Gastrocnemius medialis (tissue), 4 donors: Measurements from ENCODE around the gene ENTR1. TPM values are rescaled to one million over a fixed set of nuclear protein-coding genes. Genes with fewer than 3 reads are reported as not detected.

Experiments
- ATAC-seq, 2 donors: fragments of 150-250 bp; one replicate each; pipeline ENCODE4 v1.9.1; 2016
- DNase-seq, 2 donors: peaks; one replicate each; pipeline ENCODE4 v3.0.0-alpha.2; 2019
- H3K27ac ChIP-seq, 4 donors: fragments of 200-600 bp; sonication (generic); 1 replicate in 1 of 4; 2 replicates in 3 of 4; pipeline ENCODE4 v1.5.1; 2016 to 2018; ENCODE audit warnings: mild to moderate bottlenecking in 2 of 4, moderate library complexity in 1 of 4
- H3K27me3 ChIP-seq, 3 donors: fragments of 200-600 bp; sonication (generic) in 2 of 3; 1 replicate in 1 of 3; 2 replicates in 2 of 3; pipeline versions ENCODE4 v1.5.1 to v1.6.0; 2016 to 2019; ENCODE audit warnings: mild to moderate bottlenecking in 1 of 3, moderate library complexity in 1 of 3
- H3K36me3 ChIP-seq, 2 donors: fragments of 200-600 bp; sonication (generic) in 1 of 2; one replicate each; pipeline ENCODE4 v1.5.1; 2017 to 2018
- H3K4me1 ChIP-seq, 2 donors: fragments of 200-600 bp; sonication (generic) in 1 of 2; one replicate each; pipeline ENCODE4 v1.5.1; 2016 to 2017; ENCODE audit warnings: mild to moderate bottlenecking in 2 of 2
- H3K4me3 ChIP-seq, 4 donors: fragments of 200-600 bp; sonication (generic) in 3 of 4; 1 replicate in 1 of 4; 2 replicates in 3 of 4; pipeline ENCODE4 v1.5.1; 2016 to 2019; ENCODE audit warnings: mild to moderate bottlenecking in 2 of 4
- H3K9me3 ChIP-seq, 3 donors: fragments of 200-600 bp; sonication (generic) in 2 of 3; 1 replicate in 1 of 3; 2 replicates in 2 of 3; pipeline ENCODE4 v1.5.1; 2016 to 2019
- CTCF ChIP-seq, 5 experiments: fragments of 450-650 bp in 3 of 5; fragments of 200-600 bp in 2 of 5; sonication (generic) in 2 of 5; IDR thresholded peaks in 4 of 5; conservative IDR thresholded peaks in 1 of 5; 1 replicate in 4 of 5; 2 replicates in 1 of 5; pipeline ENCODE4 v1.5.1; 2016 to 2019; ENCODE audit warnings: antibody characterized with exemption in 5 of 5, mild to moderate bottlenecking in 3 of 5, moderate library complexity in 3 of 5
- POLR2A ChIP-seq, 2 donors: fragments of 450-650 bp; IDR thresholded peaks; one replicate each; pipeline ENCODE4 v1.6.1; 2017; ENCODE audit warnings: antibody characterized with exemption in 2 of 2, mild to moderate bottlenecking in 2 of 2, moderate library complexity in 2 of 2
- in situ Hi-C, 4 donors: fragments of 200-750 bp; cut with MboI; loops; one replicate each; pipeline versions ENCODE4 v1.15.0 to v1.8.0; 2017; ENCODE audit warnings: low sequenced_read_pairs in 4 of 4
- intact Hi-C: fragments of 100-400 bp; cut with DNase I; formaldehyde crosslinking; loops from one replicate; pipeline ENCODE4 v1.15.1; 2023; ENCODE audit warnings: low total_unique reads
- total RNA-seq, 4 donors: library from RNA; depleted of rRNA; stranded (reverse); fragments of >200 nt; gene quantifications; one replicate each; pipeline versions ENCODE4 v1.1.0 to v1.2.3, GENCODE V29; 2016

The ENTR1 gene
- total RNA-seq, 4 donors from 2014 or later, result 23.2 to 43.5 (median 36.5) TPM

DNA sequence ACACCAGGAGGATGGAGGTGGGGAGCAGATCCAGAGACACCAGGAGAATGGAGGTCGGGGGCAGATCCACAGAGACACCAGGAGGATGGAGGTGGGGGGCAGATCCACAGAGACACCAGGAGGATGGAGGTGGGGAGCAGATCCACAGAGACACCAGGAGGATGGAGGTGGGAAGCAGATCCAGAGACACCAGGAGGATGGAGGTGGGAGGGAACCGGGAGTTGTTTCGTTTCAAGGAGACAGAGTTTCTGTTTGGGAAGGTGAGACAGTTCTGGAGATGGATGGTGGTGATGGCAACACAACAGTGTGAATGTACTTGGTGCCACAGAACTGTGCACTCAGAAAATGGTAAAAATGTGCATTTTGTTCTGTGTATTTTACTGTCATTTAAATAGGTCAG, 38.2 kb upstream of the ENTR1 start:
- H3K4me1 ChIP-seq, result no peaks in the 10 kb centered on the region
- H3K9me3 ChIP-seq, result no peaks in the 10 kb centered on the region
- in situ Hi-C loops, result no loop called here
- no peak overlapping the region for H3K4me3 ChIP-seq
- ATAC-seq (no peak), DNase-seq (no peak)
- intact Hi-C loops, result no loop called here
- TF ChIP-seq POLR2A (IDR thresholded peaks at IDR 0.05) (no peak), CTCF (IDR thresholded peaks at IDR 0.05 in 4 of 5, conservative IDR thresholded peaks at IDR 0.05 in 1 of 5) (no peak)
- H3K27me3 ChIP-seq, result no peaks in the 10 kb centered on the region
- no peak overlapping the region for H3K27ac ChIP-seq
- peaks cover 0 to 84% of the 10 kb centered on the region in 2 donors for H3K36me3 ChIP-seq

DNA sequence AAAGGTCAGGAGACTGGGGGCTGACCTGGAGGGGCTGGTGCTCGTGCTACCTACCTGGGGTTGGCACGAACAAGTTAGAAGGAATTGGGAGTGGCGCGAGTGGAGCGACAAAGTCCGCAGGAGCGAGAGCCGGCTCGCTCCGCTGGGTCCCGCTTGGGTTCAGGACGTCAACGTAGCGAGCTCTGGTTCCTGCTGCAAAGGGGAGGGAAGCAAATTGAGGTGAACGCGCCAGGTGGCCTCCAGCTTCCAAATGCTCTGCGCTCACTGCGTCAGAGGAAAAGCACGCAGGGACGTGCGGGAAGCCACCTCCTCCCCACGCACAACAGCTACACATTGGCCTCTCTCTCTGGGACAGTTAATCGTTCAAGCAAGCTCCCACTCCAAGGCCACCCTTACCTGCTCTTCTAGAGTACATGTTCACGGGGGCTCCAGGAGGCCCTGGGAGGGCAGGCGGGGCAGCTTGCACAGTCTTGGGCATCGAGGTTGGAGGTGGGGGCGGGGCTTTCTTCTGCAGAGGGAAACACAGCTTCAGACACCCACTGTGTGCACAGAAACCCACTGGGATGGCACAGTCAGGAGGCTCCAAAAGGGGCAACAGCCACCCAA, 36.9 kb upstream of the ENTR1 start:
- no peaks in the 10 kb centered on the region for H3K4me1 ChIP-seq
- peaks cover 0 to 95% of the 10 kb centered on the region in 2 donors for H3K36me3 ChIP-seq
- intact Hi-C loops (no loop called here), in situ Hi-C loops (no loop called here)
- ATAC-seq, result no peak
- H3K27me3 ChIP-seq, result no peaks in the 10 kb centered on the region
- no peak for TF ChIP-seq POLR2A (IDR thresholded peaks at IDR 0.05)
- TF ChIP-seq CTCF (IDR thresholded peaks at IDR 0.05 in 4 of 5, conservative IDR thresholded peaks at IDR 0.05 in 1 of 5), result no peak
- no peak for DNase-seq
- no peaks in the 10 kb centered on the region for H3K9me3 ChIP-seq
- H3K27ac ChIP-seq, result no peak overlapping the region
- no peak overlapping the region for H3K4me3 ChIP-seq

- H3K36me3 ChIP-seq, result peaks cover 0 to 97% of the 10 kb centered on the region in 2 donors
- intact Hi-C loops, result no loop called here
- no peak for ATAC-seq
- in situ Hi-C loops, result no loop called here
- TF ChIP-seq CTCF (IDR thresholded peaks at IDR 0.05 in 4 of 5, conservative IDR thresholded peaks at IDR 0.05 in 1 of 5) (no peak), POLR2A (IDR thresholded peaks at IDR 0.05) (no peak)
- H3K27me3 ChIP-seq, result no peaks in the 10 kb centered on the region
- H3K4me1 ChIP-seq, result no peaks in the 10 kb centered on the region
- no peak for DNase-seq
- H3K4me3 ChIP-seq, result no peak overlapping the region
- no peaks in the 10 kb centered on the region for H3K9me3 ChIP-seq
- no peak overlapping the region for H3K27ac ChIP-seq
Observed at GRCh38 chr9:136445799-136446198, 35.4 kb upstream of the ENTR1 start.

GRCh38 chr9:136444102-136444501, 33.7 kb upstream of the ENTR1 start:
- peaks cover 8% of the 10 kb centered on the region in 2 donors for H3K4me1 ChIP-seq
- no peaks in the 10 kb centered on the region for H3K9me3 ChIP-seq
- peaks cover 0 to 84% of the 10 kb centered on the region in 2 donors for H3K36me3 ChIP-seq
- intact Hi-C loops (no loop called here), in situ Hi-C loops (no loop called here)
- H3K27me3 ChIP-seq, result no peaks in the 10 kb centered on the region
- ATAC-seq (no peak), DNase-seq (no peak)
- H3K4me3 ChIP-seq, result no peak overlapping the region
- H3K27ac ChIP-seq, result no peak overlapping the region
- no peak for TF ChIP-seq CTCF (IDR thresholded peaks at IDR 0.05 in 4 of 5, conservative IDR thresholded peaks at IDR 0.05 in 1 of 5)
- TF ChIP-seq POLR2A (IDR thresholded peaks at IDR 0.05), result no peak

DNA sequence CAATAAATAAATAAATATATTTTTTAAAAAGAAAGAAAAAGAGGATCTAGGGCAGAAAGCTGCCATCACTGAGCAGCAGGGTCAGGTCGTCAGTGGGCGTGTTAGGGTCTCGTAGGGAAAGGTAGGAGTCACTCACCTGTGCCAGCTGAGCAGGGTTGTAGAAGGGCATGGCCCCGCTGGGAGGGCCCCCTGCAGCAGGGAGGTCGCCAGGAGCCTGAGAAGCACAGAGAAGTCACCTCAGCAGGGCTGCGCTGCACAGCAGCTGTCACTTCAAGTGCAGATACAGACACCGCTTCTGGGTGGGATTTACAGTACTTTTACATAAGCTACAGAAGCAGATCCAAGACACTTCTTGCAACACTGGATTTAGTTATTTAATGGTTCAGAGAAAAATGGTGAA, 33.3 kb upstream of the ENTR1 start:
- peaks cover 8 to 11% of the 10 kb centered on the region in 2 donors for H3K4me1 ChIP-seq
- no peak overlapping the region for H3K4me3 ChIP-seq
- peaks cover 0 to 80% of the 10 kb centered on the region in 2 donors for H3K36me3 ChIP-seq
- in situ Hi-C loops, result no loop called here
- DNase-seq (no peak), ATAC-seq (no peak)
- H3K9me3 ChIP-seq, result no peaks in the 10 kb centered on the region
- H3K27ac ChIP-seq, result no peak overlapping the region
- no peaks in the 10 kb centered on the region for H3K27me3 ChIP-seq
- TF ChIP-seq CTCF (IDR thresholded peaks at IDR 0.05 in 4 of 5, conservative IDR thresholded peaks at IDR 0.05 in 1 of 5) (no peak), POLR2A (IDR thresholded peaks at IDR 0.05) (no peak)
- intact Hi-C loops, result no loop called here
